CD14-positive monocyte (primary cell): Measurements from ENCODE around the gene CACNB1. TPM values are rescaled to one million over a fixed set of nuclear protein-coding genes. Genes with fewer than 3 reads are reported as not detected.

ENCODE experiments used
- DNase-seq, 3 donors: peaks; one replicate each; pipeline ENCODE4 v3.0.0-alpha.2; 2011 to 2022
- H2AFZ ChIP-seq: 2 replicates; pipeline ENCODE4 v1.6.0; 2012; ENCODE audit warnings: mild to moderate bottlenecking, low read depth, low read length, inconsistent platforms; ENCODE audit not compliant: insufficient read depth, poor library complexity, severe bottlenecking
- H3K27ac ChIP-seq, 2 donors: 1 replicate in 1 of 2; 2 replicates in 1 of 2; pipeline ENCODE4 v1.5.1; 2012 to 2013; ENCODE audit warnings: low read length in 2 of 2, control low read depth in 1 of 2, inconsistent platforms in 1 of 2, low read depth in 1 of 2, mild to moderate bottlenecking in 1 of 2
- H3K27me3 ChIP-seq, 2 donors: one replicate each; pipeline versions ENCODE4 v1.6.0 to v1.6.1; 2011 to 2013; ENCODE audit warnings: low read length in 2 of 2; ENCODE audit not compliant: control insufficient read depth in 2 of 2, insufficient read depth in 2 of 2
- H3K36me3 ChIP-seq, 2 donors: replicated peaks in 1 of 2; 1 replicate in 1 of 2; 2 replicates in 1 of 2; pipeline versions ENCODE4 v1.5.1 to v1.6.1; 2012 to 2013; ENCODE audit warnings: low read length in 2 of 2, control low read depth in 1 of 2, inconsistent platforms in 1 of 2, mild to moderate bottlenecking in 1 of 2; ENCODE audit not compliant: insufficient read depth in 2 of 2, control insufficient read depth in 1 of 2
- H3K4me1 ChIP-seq, 2 donors: 1 replicate in 1 of 2; 2 replicates in 1 of 2; pipeline versions ENCODE4 v1.5.1 to v1.6.1; 2012 to 2013; ENCODE audit warnings: low read length in 2 of 2, control low read depth in 1 of 2, inconsistent platforms in 1 of 2, mild to moderate bottlenecking in 1 of 2, moderate library complexity in 1 of 2; ENCODE audit not compliant: insufficient read depth in 2 of 2, control insufficient read depth in 1 of 2
- H3K4me2 ChIP-seq: replicated peaks from 2 replicates; pipeline ENCODE3; 2012; ENCODE audit warnings: low read length, moderate library complexity, mild to moderate bottlenecking; ENCODE audit not compliant: poor library complexity, severe bottlenecking; ENCODE audit errors: extremely low read depth
- H3K4me3 ChIP-seq, 3 experiments: fragments of 200-600 bp in 1 of 3; sonication (generic) in 1 of 3; replicated peaks in 1 of 3; 1 replicate in 2 of 3; 2 replicates in 1 of 3; pipeline ENCODE4 v1.5.1; 2011 to 2013; ENCODE audit warnings: low read length in 3 of 3, mild to moderate bottlenecking in 3 of 3, control low read depth in 2 of 3, low read depth in 2 of 3, inconsistent platforms in 1 of 3, moderate library complexity in 1 of 3
- H3K79me2 ChIP-seq: 2 replicates; pipeline ENCODE4 v1.6.0; 2012; ENCODE audit warnings: mild to moderate bottlenecking, control low read depth, inconsistent platforms, low read length, moderate library complexity; ENCODE audit not compliant: insufficient read depth
- H3K9ac ChIP-seq: 2 replicates; pipeline ENCODE4 v1.6.0; 2017; ENCODE audit warnings: low read length, mild to moderate bottlenecking; ENCODE audit not compliant: insufficient read depth, poor library complexity, severe bottlenecking
- H3K9me3 ChIP-seq, 2 donors: replicated peaks in 1 of 2; 1 replicate in 1 of 2; 2 replicates in 1 of 2; pipeline versions ENCODE4 v1.5.1 to v1.6.1; 2012 to 2013; ENCODE audit warnings: low read length in 2 of 2, control low read depth in 1 of 2; ENCODE audit not compliant: control insufficient read depth in 1 of 2, insufficient read depth in 1 of 2
- H4K20me1 ChIP-seq: 2 replicates; pipeline ENCODE4 v1.6.0; 2012; ENCODE audit warnings: mild to moderate bottlenecking, low read length, control low read depth, moderate library complexity; ENCODE audit not compliant: insufficient read depth
- H3K27ac Mint-ChIP-seq, 7 donors: one replicate each; pipeline ENCODE4 v1.8.0; 2020; ENCODE audit warnings: mild to moderate bottlenecking in 7 of 7, mixed read lengths in 7 of 7, moderate library complexity in 6 of 7, inconsistent platforms in 2 of 7
- H3K27me3 Mint-ChIP-seq, 3 donors: one replicate each; pipeline ENCODE4 v1.8.0; 2021 to 2022; ENCODE audit warnings: low read depth in 3 of 3, mild to moderate bottlenecking in 3 of 3, mixed read lengths in 3 of 3, moderate library complexity in 3 of 3, inconsistent platforms in 1 of 3
- H3K36me3 Mint-ChIP-seq, 2 donors: one replicate each; pipeline ENCODE4 v1.8.0; 2020; ENCODE audit warnings: mixed read lengths in 2 of 2, inconsistent platforms in 1 of 2, mild to moderate bottlenecking in 1 of 2
- H3K4me1 Mint-ChIP-seq: one replicate; pipeline ENCODE4 v1.8.0; 2020; ENCODE audit warnings: mild to moderate bottlenecking, mixed read lengths
- H3K4me3 Mint-ChIP-seq, 2 donors: one replicate each; pipeline ENCODE4 v1.8.0; 2020; ENCODE audit warnings: mild to moderate bottlenecking in 2 of 2, mixed read lengths in 2 of 2, moderate library complexity in 1 of 2
- H3K9me3 Mint-ChIP-seq, 7 donors: one replicate each; pipeline ENCODE4 v1.8.0; 2020 to 2022; ENCODE audit warnings: mixed read lengths in 7 of 7, mild to moderate bottlenecking in 6 of 7, moderate library complexity in 6 of 7, inconsistent platforms in 2 of 7
- CTCF ChIP-seq: fragments of 200-600 bp; IDR thresholded peaks from one replicate; pipeline ENCODE4 v1.8.0; 2022; ENCODE audit warnings: antibody characterized with exemption, mild to moderate bottlenecking
- WGBS: methylation state at CpG from one replicate; pipeline ENCODE4 v1.1.5; 2013; ENCODE audit warnings: missing lambda C conversion rate; ENCODE audit not compliant: insufficient coverage; 5-methylcytosine and 5-hydroxymethylcytosine counted together
- intact Hi-C, 2 donors: fragments of 100-400 bp; cut with micrococcal nuclease; formaldehyde crosslinking; loops; one replicate each; pipeline versions ENCODE4 v1.15.0 to v1.15.1; 2023
- polyA plus RNA-seq, 3 donors: library from polyadenylated mRNA; depleted of rRNA in 1 of 3; unstranded in 2 of 3; stranded (reverse) in 1 of 3; fragments of 300-500 nt in 2 of 3; fragments of >200 nt in 1 of 3; fragmentation: Illumina TruSeq in 2 of 3; gene quantifications; 1 replicate in 2 of 3; 2 replicates in 1 of 3; pipeline ENCODE4 v1.2.3, GENCODE V29; 2012 to 2021

The CACNB1 gene
- polyA plus RNA-seq, 3 donors = 0.13 to 22.1 (median 0.31) TPM

DNA sequence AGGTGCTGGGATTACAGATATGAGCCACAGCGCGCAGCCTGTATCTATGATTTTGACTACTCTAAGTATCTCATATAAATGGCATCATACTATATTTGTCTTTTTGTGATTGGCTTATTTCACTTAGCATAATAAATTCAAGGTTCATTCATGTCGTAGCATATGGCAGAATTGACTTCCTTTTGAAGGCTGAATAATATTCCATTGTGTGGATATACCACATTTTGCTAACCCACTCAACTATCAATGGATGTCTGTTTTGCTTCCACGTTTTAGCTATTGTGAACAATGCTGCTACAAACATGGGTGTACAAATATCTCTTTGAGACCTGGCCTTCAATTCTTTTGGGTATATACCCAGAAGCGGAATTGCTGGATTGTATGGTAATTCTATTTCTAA is 56.2 kb downstream of the CACNB1 start:
- intact Hi-C loops = no loop called here
- H3K27me3 Mint-ChIP-seq = peaks cover 4 to 12% (median 6%) of the 10 kb centered on the region in 3 donors
- no peak for TF ChIP-seq CTCF

GRCh38 chr17:39139561-39139960 is 57.9 kb downstream of the CACNB1 start:
- no peak for DNase-seq
- Histone ChIP-seq H3K27ac (no peak overlapping the region), H2AFZ (no peak overlapping the region), H3K4me2 (no peak overlapping the region), H3K9me3 (no peaks in the 10 kb centered on the region), H3K4me3 (no peak overlapping the region), H3K27me3 (no peaks in the 10 kb centered on the region), H4K20me1 (no peaks in the 10 kb centered on the region), H3K79me2 (no peaks in the 10 kb centered on the region), H3K36me3 (no peaks in the 10 kb centered on the region), H3K4me1 (no peaks in the 10 kb centered on the region), H3K9ac (no peak overlapping the region)
- H3K9me3 Mint-ChIP-seq = no peaks in the 10 kb centered on the region
- H3K4me3 Mint-ChIP-seq = no peak overlapping the region
- 99% methylated on average over 8 of the region's 9 CpGs for WGBS
- H3K4me1 Mint-ChIP-seq = no peaks in the 10 kb centered on the region
- H3K27me3 Mint-ChIP-seq = peaks cover 2 to 12% (median 10%) of the 10 kb centered on the region in 3 donors
- intact Hi-C loops = no loop called here
- TF ChIP-seq CTCF = no peak
- H3K36me3 Mint-ChIP-seq = no peaks in the 10 kb centered on the region
- H3K27ac Mint-ChIP-seq = no peak overlapping the region

More for the DNA sequence above, 56.2 kb downstream of the CACNB1 start:
- H3K4me1 ChIP-seq = no peaks in the 10 kb centered on the region
- H3K9me3 ChIP-seq = no peaks in the 10 kb centered on the region
- Mint-ChIP-seq H3K27ac (no peak overlapping the region), H3K4me3 (no peak overlapping the region), H3K36me3 (no peaks in the 10 kb centered on the region), H3K9me3 (no peaks in the 10 kb centered on the region), H3K4me1 (no peaks in the 10 kb centered on the region)
- no peak overlapping the region for H3K9ac ChIP-seq
- no peak overlapping the region for H3K4me2 ChIP-seq
- H3K4me3 ChIP-seq = no peak overlapping the region
- DNase-seq = no peak
- H3K79me2 ChIP-seq = no peaks in the 10 kb centered on the region
- H2AFZ ChIP-seq = no peak overlapping the region
- WGBS = 83% methylated on average over 1 of the region's 5 CpGs
- no peaks in the 10 kb centered on the region for H4K20me1 ChIP-seq
- no peaks in the 10 kb centered on the region for H3K36me3 ChIP-seq
- peaks cover 0 to 3% of the 10 kb centered on the region in 2 donors for H3K27me3 ChIP-seq
- H3K27ac ChIP-seq = no peak overlapping the region
